Caki2 (cell line): ENCODE results near the gene TNRC6A. TPM values are rescaled to one million over a fixed set of nuclear protein-coding genes. Genes with fewer than 3 reads are reported as not detected.
A peak's percentile ranks its signal among the peaks of the same experiment; 100 is the strongest.
"Not testable (repeated sequence)": the region's sequence is repeated elsewhere in the genome, so short reads cannot be mapped to it uniquely, and the experiment has no call there.

Source experiments
- DNase-seq: peaks from one replicate; pipeline ENCODE4 v3.0.0-alpha.2; 2015; ENCODE audit warnings: low read depth
- in situ Hi-C: cut with HindIII; loops from 2 replicates; pipeline ENCODE4 v1.10.0; 2016; ENCODE audit warnings: low sequenced_read_pairs, low pct_unique_long_range_greater_than_20kb, mixed read lengths
- total RNA-seq: library from RNA; depleted of rRNA; stranded (reverse); fragments of >200 nt; shearing (Covaris generic); gene quantifications from 2 replicates; pipeline ENCODE4 v1.2.3, GENCODE V29; 2014; ENCODE audit warnings: low replicate concordance

Gene TNRC6A
- total RNA-seq, 1 experiment from 2014 or later: 6.2 TPM

- in situ Hi-C loops: no loop called here
- peak; percentile 46 for DNase-seq
These were observed 121.0 kb downstream of the TNRC6A start for GRCh38 chr16:24850289-24850938.

GRCh38 chr16:24851700-24852099 is 122.2 kb downstream of the TNRC6A start:
- in situ Hi-C loops: no loop called here
- peak; percentile 35 for DNase-seq

- in situ Hi-C loops: no loop called here
- DNase-seq: no peak
These were observed 122.8 kb downstream of the TNRC6A start for GRCh38 chr16:24852281-24852721.

GRCh38 chr16:24853169-24853824 is 123.8 kb downstream of the TNRC6A start:
- in situ Hi-C loops: no loop called here
- DNase-seq: no peak

- DNase-seq: no peak
- in situ Hi-C loops: no loop called here
These were observed 124.4 kb downstream of the TNRC6A start for GRCh38 chr16:24853830-24854229.

GRCh38 chr16:24854607-24855171 is 125.2 kb downstream of the TNRC6A start:
- DNase-seq: no peak
- in situ Hi-C loops: no loop called here

GRCh38 chr16:24855678-24856077 is 126.2 kb downstream of the TNRC6A start:
- in situ Hi-C loops: no loop called here
- no peak for DNase-seq

- DNase-seq, in situ Hi-C loops: not testable (repeated sequence)
These were observed 127.4 kb downstream of the TNRC6A start for GRCh38 chr16:24856871-24857270.

- in situ Hi-C loops: no loop called here
- peak; percentile 56 for DNase-seq
These were observed 129.0 kb downstream of the TNRC6A start for GRCh38 chr16:24858219-24859041.

- in situ Hi-C loops: no loop called here
- DNase-seq: no peak
These were observed 132.0 kb downstream of the TNRC6A start for GRCh38 chr16:24861461-24861860.

GRCh38 chr16:24863582-24864437 is 134.4 kb downstream of the TNRC6A start:
- DNase-seq: no peak
- in situ Hi-C loops: no loop called here

GRCh38 chr16:24869033-24869432 is 139.6 kb downstream of the TNRC6A start:
- in situ Hi-C loops: no loop called here
- no peak for DNase-seq

- no peak for DNase-seq
- in situ Hi-C loops: no loop called here
These were observed 142.4 kb downstream of the TNRC6A start for GRCh38 chr16:24871891-24872290.

GRCh38 chr16:24873028-24873427 is 143.6 kb downstream of the TNRC6A start:
- in situ Hi-C loops: no loop called here
- DNase-seq: no peak

GRCh38 chr16:24875466-24875865 is 146.0 kb downstream of the TNRC6A start:
- in situ Hi-C loops: no loop called here
- no peak for DNase-seq
